ENCODE data around the gene HOXB2. TPM values are rescaled to one million over a fixed set of nuclear protein-coding genes. Genes with fewer than 3 reads are reported as not detected.

HOXB2 gene
- total and polyA plus RNA-seq, 9 of the 15 experiments (the other 6 are each of a cell fraction or from before 2014, with no cell fraction given), result 2.1 to 97.7 (median 21.2) TPM

DNA sequence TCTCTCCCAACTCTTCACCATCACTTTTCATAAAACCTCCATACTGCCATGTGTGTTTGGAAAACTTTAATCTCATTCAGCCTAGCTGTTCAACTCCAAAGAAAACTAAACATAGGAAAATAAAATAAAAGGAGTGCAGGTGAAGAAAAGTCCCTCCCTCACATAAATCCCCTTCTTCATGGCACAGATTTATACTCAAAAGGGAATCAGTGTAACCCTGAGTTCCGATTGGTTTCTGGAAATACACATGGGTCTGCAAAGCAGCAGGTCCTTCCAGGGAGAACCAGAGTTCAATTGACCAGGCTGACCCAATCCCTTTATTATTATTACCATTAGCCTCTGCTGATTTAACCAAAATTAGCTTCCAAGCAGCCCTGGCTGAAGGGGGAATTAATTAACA, 8.9 kb upstream of the HOXB2 start:
- peaks cover 73% of the 10 kb centered on the region; the same call in 2 of the 3 replicates for H3K36me3 ChIP-seq (ENCODE audit: control insufficient read depth, insufficient read depth, low read length)
- H3K4me1 ChIP-seq (replicated peaks in 1 of 2; ENCODE audit: control insufficient read depth in 2 of 2, insufficient read depth in 2 of 2, low read length in 2 of 2), result peaks cover 53 to 60% of the 10 kb centered on the region in 2 experiments
- FAIRE-seq (no peak), DNase-seq (ENCODE audit: extremely low read depth in 1 of 4, low spot score in 3 of 4) (no peak), ATAC-seq (no peak)
- H4K20me1 ChIP-seq (replicated peaks; ENCODE audit: control insufficient read depth, insufficient read depth, low read length), result no peaks in the 10 kb centered on the region
- POLR2A ChIA-PET, result no interaction called here
- 50% methylated on average over 1 of the region's 1 CpG for WGBS (ENCODE audit: insufficient coverage, low coverage, missing lambda C conversion rate)
- H3K9me1 ChIP-seq (ENCODE audit: control insufficient read depth, insufficient read depth, low read length), result no peaks in the 10 kb centered on the region
- no peak overlapping the region for H2AFZ ChIP-seq (ENCODE audit: low read depth, low read length)
- H3K79me2 ChIP-seq (ENCODE audit: control insufficient read depth, insufficient read depth, low read length), result peaks cover 63% of the 10 kb centered on the region
- no peaks in the 10 kb centered on the region for H3K9me3 ChIP-seq (replicated peaks; ENCODE audit: control insufficient read depth, insufficient read depth, low read depth, low read length)
- in situ Hi-C loops (cut with MboI) (no loop called here), intact Hi-C loops (cut with micrococcal nuclease) (no loop called here)
- H3K27ac ChIP-seq (ENCODE audit: extremely low read depth, low read depth, low read length), result peak overlapping the region; percentile 1; the same call in 2 of the 3 replicates
- no peak overlapping the region for H3K4me2 ChIP-seq (ENCODE audit: insufficient read depth, low read length)
- BruUV-seq (replicated peaks), result no TSS peak
- CTCF ChIA-PET (ENCODE audit: low intra/inter-chr PET ratio), result no interaction called here
- H3K4me3 ChIP-seq, result no peak overlapping the region
- no peaks in the 10 kb centered on the region for H3K27me3 ChIP-seq (ENCODE audit: control insufficient read depth in 2 of 2, insufficient read depth in 2 of 2, low read length in 2 of 2)
- H3K9ac ChIP-seq (ENCODE audit: insufficient read depth in 1 of 2, low read depth in 2 of 2, low read length in 2 of 2), result no peak overlapping the region
- TF ChIP-seq KDM1A (IDR thresholded peaks at IDR 0.05), result peak; percentile 59 to 71; a peak in 3 of 4 replicates
- no peak for TF ChIP-seq KLF16 (IDR thresholded peaks at IDR 0.05)

DNA sequence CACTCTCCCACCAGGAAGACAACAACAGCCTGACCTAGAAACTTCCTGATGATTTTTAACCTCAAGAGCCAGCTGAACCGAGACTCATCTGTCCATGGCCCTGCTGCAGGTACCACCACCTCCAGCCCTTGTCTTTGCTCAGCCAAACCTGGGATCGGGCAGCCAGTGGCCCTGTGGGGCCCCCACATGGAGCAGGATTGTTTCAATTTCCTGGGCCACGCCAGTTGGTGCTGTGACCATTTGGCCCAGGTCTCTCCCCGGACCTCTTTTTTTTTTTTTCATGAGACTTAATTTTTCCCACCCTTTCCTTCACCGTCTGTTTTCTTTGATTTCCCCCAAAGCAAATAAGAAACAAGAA, 8.3 kb upstream of the HOXB2 start:
- no peaks in the 10 kb centered on the region for H3K9me3 ChIP-seq (replicated peaks; ENCODE audit: control insufficient read depth, insufficient read depth, low read depth, low read length)
- H3K9me1 ChIP-seq (ENCODE audit: control insufficient read depth, insufficient read depth, low read length), result no peaks in the 10 kb centered on the region
- H3K4me3 ChIP-seq, result no peak overlapping the region
- intact Hi-C loops (cut with micrococcal nuclease) (no loop called here), in situ Hi-C loops (cut with MboI) (no loop called here)
- no TSS peak for BruUV-seq (replicated peaks)
- H4K20me1 ChIP-seq (replicated peaks; ENCODE audit: control insufficient read depth, insufficient read depth, low read length), result no peaks in the 10 kb centered on the region
- peaks cover 56 to 57% of the 10 kb centered on the region in 2 experiments for H3K4me1 ChIP-seq (replicated peaks in 1 of 2; ENCODE audit: control insufficient read depth in 2 of 2, insufficient read depth in 2 of 2, low read length in 2 of 2)
- ChIA-PET POLR2A (no interaction called here), CTCF (ENCODE audit: low intra/inter-chr PET ratio) (no interaction called here)
- no peak overlapping the region for H3K4me2 ChIP-seq (ENCODE audit: insufficient read depth, low read length)
- peak overlapping the region; percentile 1; the same call in 1 of the 3 replicates for H3K27ac ChIP-seq (ENCODE audit: extremely low read depth, low read depth, low read length)
- TF ChIP-seq RAD21 (CRISPR knock-in tag; conservative IDR thresholded peaks at IDR 0.05 in 1 of 2, IDR thresholded peaks at IDR 0.05 in 1 of 2) (peak in 1 of 2 experiments; percentile 4; a peak in 1 of 4 replicates), NONO (IDR thresholded peaks at IDR 0.05; ENCODE audit: low read depth in 2 of 2, low read length in 1 of 2) (no peak), SAFB (IDR thresholded peaks at IDR 0.05; ENCODE audit: borderline replicate concordance, low read depth, low read length) (no peak), ZBTB5 (IDR thresholded peaks at IDR 0.05) (no peak)
- DNase-seq (ENCODE audit: extremely low read depth in 1 of 4, low spot score in 3 of 4) (no peak), ATAC-seq (no peak), FAIRE-seq (no peak)
- WGBS (ENCODE audit: insufficient coverage, low coverage, missing lambda C conversion rate), result 58% methylated on average over 5 of the region's 5 CpGs
- H3K27me3 ChIP-seq (ENCODE audit: control insufficient read depth in 2 of 2, insufficient read depth in 2 of 2, low read length in 2 of 2), result no peaks in the 10 kb centered on the region
- no peak overlapping the region for H2AFZ ChIP-seq (ENCODE audit: low read depth, low read length)
- H3K9ac ChIP-seq (ENCODE audit: insufficient read depth in 1 of 2, low read depth in 2 of 2, low read length in 2 of 2), result peak overlapping the region in 1 of 2 experiments; percentile 5; a peak in 1 of 4 replicates
- H3K79me2 ChIP-seq (ENCODE audit: control insufficient read depth, insufficient read depth, low read length), result peaks cover 65% of the 10 kb centered on the region
- H3K36me3 ChIP-seq (ENCODE audit: control insufficient read depth, insufficient read depth, low read length), result peaks cover 70% of the 10 kb centered on the region; the same call in 2 of the 3 replicates
